ENCODE data around the gene GALNT1.

GALNT1 gene

GRCh38 chr18:35582899-35583558 lies 1.5 kb downstream of the GALNT1 start:
- peak in 1 of 2 donors; percentile 9 for DNase-seq

- no peak for DNase-seq
Measured at GRCh38 chr18:35584735-35585134, 3.2 kb downstream of the GALNT1 start.

- no peak for DNase-seq
Measured at GRCh38 chr18:35585608-35586007, 4.1 kb downstream of the GALNT1 start.

GRCh38 chr18:35588122-35588521 lies 6.6 kb downstream of the GALNT1 start:
- DNase-seq: no peak

DNA sequence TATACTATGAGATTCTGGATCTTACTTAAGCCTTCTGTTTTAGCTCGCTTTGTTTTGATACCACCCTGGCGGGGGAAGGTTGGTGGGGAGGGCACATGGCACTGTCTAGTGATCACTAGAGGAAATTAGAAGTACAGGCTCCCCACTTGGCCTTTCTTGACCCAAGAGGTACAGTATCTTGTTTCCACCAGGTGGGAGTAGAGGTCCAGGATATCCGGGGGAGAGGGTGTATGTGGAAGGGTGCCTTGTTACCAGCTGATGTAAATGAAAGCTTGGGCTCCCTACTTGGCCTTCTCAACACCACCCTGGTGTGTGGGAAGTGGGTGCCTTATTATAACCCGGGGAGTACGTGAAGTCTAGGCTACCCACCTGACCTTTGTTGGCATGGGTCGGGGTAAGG lies 7.5 kb downstream of the GALNT1 start:
- DNase-seq: peak; percentile 27 to 48

- DNase-seq: no peak
Measured at GRCh38 chr18:35589546-35589945, 8.0 kb downstream of the GALNT1 start.

DNA sequence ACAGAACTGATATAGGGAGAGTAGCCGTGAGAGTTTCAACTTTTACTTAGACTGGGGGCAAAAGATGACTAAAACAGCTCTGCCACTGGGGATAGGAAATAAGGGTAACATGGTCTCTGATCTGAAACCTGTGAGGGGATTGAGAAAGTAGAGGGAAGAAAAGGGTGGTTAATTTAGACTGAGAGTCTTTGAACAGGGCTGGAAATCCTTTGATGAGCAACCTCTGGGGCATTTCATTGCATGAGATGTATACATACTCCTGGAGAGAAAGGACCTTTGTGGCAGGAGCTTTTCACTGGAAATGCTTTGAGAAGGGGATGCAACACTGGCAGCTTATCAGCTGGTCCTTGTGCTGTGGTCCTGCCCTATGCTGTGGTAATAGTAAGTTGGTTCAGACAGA lies 9.4 kb downstream of the GALNT1 start:
- DNase-seq: no peak

DNA sequence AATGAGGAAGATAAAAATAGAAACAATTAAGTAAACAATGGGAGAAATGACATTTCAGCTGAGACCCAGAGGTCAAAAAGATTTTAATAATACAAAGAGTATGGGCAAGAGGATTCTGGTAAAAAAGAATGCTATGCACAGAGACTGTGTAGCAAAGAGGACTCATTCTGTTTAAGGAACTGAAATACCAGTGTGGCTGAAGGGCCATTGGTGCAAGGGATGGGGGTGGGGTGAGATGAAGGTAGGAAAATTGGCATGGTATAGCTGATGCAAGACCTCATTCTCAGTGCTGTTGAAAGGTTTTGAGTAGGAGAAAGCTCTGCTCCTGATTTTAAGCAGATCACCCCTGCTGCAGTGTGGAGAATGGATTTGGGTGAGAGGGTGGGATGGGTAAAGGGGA lies 10.8 kb downstream of the GALNT1 start:
- peak in 1 of 2 donors; percentile 16 for DNase-seq

GRCh38 chr18:35593859-35594258 lies 12.3 kb downstream of the GALNT1 start:
- no peak for DNase-seq

DNA sequence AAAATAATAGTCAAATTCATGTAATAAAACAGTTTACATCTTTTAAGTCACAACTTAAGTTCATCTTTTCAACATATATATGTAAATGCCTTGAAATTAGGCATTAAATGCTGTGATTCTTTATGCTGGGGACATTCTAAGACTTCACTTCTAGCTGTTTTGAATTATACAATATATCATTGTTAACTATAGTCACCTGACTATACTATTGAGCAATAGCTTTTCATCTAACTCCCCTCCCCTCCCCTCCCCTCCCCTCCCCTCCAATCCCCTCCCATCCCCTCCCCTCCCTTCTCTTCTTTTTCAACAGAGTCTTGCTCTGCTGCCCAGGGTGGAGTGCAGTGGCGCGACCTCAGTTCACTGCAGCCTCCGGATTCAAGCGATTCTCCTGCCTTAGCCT lies 16.2 kb downstream of the GALNT1 start:
- DNase-seq: no peak

DNA sequence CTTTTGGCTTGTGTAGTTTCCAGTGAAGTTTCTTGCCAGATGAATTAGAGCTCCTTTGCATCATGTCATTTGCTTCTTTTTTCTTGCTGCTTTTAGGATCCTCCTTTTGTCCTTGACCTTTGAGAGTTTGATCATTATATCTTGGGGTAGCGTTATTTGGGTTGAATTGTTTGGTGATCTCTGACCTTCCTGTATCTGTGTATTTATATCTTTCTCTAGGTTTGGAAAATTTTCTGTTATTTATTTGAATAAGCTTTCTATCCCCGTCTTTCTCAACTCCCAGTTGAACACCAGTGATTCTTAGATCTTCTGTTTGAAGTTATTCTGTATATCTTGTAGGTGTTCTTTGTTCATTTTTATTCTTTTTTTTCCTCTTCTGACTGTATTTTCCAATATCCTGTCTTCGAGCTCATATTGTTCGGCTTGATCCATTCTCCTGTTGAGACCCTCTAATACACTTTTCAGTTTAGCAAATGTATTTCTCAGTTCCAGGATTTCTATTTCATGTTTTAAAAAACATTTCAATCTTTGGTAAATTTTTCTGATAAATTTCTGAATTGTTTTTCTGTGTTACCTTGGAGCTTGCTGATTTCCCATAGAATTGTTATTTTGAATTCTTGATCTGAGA lies 20.8 kb downstream of the GALNT1 start:
- DNase-seq: no peak

GRCh38 chr18:35603008-35603407 lies 21.5 kb downstream of the GALNT1 start:
- no peak for DNase-seq

- no peak for DNase-seq
Measured at GRCh38 chr18:35603528-35603927, 22.0 kb downstream of the GALNT1 start.

GRCh38 chr18:35604369-35604768 lies 22.8 kb downstream of the GALNT1 start:
- no peak for DNase-seq

DNA sequence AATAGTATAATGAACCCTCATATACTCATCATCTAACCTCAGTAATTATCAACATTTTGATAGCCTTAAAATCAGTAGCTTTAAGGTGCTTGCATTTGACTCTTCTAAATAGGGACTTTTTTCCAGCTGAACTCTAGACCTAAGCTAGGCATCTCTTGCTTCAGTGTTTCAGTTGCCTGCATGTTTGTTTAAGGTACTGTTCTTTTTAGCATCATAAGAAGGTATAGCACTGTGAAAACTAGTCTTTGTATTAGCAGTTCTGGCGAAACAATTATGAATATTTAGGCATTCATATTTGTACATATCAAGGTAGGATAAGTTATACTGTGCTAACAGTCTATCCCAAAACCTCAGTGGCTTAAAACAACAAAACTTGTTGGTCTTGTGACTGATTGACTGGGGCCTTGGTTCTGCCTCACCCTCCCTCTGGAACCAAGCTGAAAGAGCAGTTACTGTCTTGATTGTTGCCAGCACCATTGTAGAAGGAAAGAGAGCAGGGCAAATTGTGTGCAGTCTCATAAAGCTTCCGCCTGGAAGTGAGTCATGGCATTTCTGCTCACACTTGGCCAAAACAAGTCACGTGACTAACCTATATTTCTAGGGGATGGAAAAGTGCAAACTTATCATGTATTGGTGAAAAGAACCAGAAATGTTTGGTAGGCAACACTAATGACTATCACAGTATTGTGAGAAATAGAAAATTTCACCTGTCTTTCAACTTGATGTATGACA lies 24.3 kb downstream of the GALNT1 start:
- DNase-seq: no peak

DNA sequence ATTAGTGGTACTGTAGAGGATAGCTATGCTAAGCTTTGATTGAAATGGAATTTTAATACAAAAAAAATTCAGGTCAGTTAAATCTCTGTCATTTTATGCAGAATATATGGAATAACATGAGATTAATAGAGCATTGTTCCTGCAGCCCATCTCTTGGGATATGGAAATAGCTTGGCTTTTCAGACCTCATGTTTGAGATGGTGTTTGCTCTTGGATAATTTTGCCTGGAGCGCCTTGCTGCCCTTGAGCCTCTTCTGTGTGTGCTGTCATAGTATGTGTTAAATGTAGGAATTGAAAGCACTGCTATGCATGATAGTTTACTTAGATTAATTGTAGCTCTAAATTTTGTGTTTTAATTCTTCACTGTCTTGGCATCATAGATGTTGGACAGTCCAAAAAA lies 27.7 kb downstream of the GALNT1 start:
- DNase-seq: no peak

- no peak for DNase-seq
Measured at GRCh38 chr18:35610089-35610488, 28.5 kb downstream of the GALNT1 start.

GRCh38 chr18:35610724-35611123 lies 29.2 kb downstream of the GALNT1 start:
- no peak for DNase-seq

GRCh38 chr18:35611518-35611917 lies 30.0 kb downstream of the GALNT1 start:
- DNase-seq: no peak

- no peak for DNase-seq
Measured at GRCh38 chr18:35616074-35616473, 34.5 kb downstream of the GALNT1 start.

DNA sequence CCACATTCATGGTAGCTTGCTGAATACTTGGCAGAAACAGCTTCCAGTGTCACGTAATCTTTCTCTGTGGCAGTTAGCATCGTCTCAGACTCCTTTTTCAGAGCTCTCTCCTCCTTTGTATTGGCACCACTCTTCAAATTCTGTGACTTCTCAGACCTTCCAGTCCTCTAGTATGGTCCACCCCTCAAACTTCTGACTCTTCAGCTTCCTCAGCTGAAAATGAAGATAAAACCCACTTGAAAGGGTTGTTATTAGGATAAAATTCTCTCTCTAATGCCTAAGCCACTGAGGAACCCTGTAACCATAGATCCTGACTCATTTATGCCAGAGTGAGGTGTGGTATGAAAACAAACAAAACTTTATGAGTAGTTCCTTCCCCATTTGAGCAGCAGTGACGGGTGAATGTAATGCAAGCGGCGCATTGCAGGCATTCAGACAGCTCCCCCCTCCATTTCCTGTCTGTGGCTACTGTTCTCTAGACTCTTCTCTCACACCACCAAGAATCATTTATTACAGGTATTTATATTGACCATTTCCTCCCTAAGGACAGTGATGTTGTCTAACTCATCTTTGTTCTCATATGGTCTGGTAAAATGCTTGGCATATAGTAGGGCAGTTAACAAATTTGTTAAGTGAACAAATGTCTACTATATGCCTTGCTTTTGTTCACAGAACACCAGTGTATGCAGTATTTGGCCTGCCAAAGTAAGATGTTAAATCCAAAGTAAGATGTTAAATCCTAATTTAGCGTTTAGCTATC lies 35.3 kb downstream of the GALNT1 start:
- DNase-seq: peak; percentile 66 to 70

DNA sequence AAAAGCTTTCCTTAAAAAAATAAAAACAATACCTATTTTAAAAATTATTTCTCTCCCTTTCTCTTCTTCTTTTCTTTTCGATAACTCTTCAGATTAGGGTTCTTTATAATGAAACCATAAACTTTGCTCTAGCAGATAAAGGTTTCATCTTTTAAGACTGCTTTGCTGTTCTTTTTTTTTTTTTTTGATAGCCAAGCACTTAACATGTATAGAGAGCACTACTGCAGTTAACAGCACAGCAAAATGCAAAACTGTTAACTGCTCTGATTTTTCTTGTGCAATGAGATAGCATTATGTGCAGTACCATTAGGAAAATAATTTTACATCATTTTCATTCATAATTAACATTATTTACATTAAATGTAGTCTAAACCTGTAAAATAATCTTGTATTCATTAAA lies 36.3 kb downstream of the GALNT1 start:
- DNase-seq: no peak

GRCh38 chr18:35618289-35618688 lies 36.7 kb downstream of the GALNT1 start:
- DNase-seq: no peak

Data from CD4-positive, alpha-beta T cell treated with Interferon alpha-2 for 1 hour (primary cell).